Prostate gland (tissue), 2 donors: ENCODE measurements around the gene CKAP4. TPM values are rescaled to one million over a fixed set of nuclear protein-coding genes. Genes with fewer than 3 reads are reported as not detected.
A peak's percentile ranks its signal among the peaks of the same experiment; 100 is the strongest.

Source experiments
- DNase-seq: peaks from one replicate; pipeline ENCODE4 v3.0.0-alpha.2; 2019; ENCODE audit warnings: low spot score
- H3K27ac ChIP-seq, 2 donors: fragments of 200-600 bp; sonication (generic); 2 replicates each; pipeline ENCODE4 v1.5.1; 2017 to 2019
- H3K27me3 ChIP-seq: fragments of 200-600 bp; sonication (generic); replicated peaks from 2 replicates; pipeline ENCODE4 v1.5.1; 2019; ENCODE audit not compliant: insufficient read depth
- H3K36me3 ChIP-seq, 2 donors: fragments of 200-600 bp; sonication (generic); 1 replicate in 1 of 2; 2 replicates in 1 of 2; pipeline versions ENCODE4 v1.5.1 to v1.8.1; 2017 to 2019
- H3K4me1 ChIP-seq: fragments of 200-600 bp; sonication (generic); replicated peaks from 2 replicates; pipeline ENCODE4 v1.5.1; 2019
- H3K4me3 ChIP-seq, 2 donors: fragments of 200-600 bp; sonication (generic); 2 replicates each; pipeline ENCODE4 v1.5.1; 2017 to 2019
- H3K9me3 ChIP-seq: fragments of 200-600 bp; sonication (generic); 2 replicates; pipeline ENCODE4 v1.5.1; 2017
- POLR2A ChIP-seq: fragments of 450-650 bp; IDR thresholded peaks from one replicate; pipeline ENCODE4 v1.6.1; 2016; ENCODE audit warnings: antibody characterized with exemption, mild to moderate bottlenecking
- POLR2AphosphoS5 ChIP-seq: sonication (generic); formaldehyde crosslinking; IDR thresholded peaks from one replicate; pipeline ENCODE4 v1.6.1; 2017; ENCODE audit warnings: antibody characterized with exemption
- WGBS: methylation state at CpG from one replicate; pipeline ENCODE4 v1.1.5; 2018; 5-methylcytosine and 5-hydroxymethylcytosine counted together
- intact Hi-C: fragments of 100-400 bp; cut with DNase I; formaldehyde crosslinking; loops from one replicate; pipeline ENCODE4 v1.14.2; 2022
- total RNA-seq, 2 donors: library from RNA; depleted of rRNA; stranded (reverse); fragments of >200 nt; gene quantifications; one replicate each; pipeline ENCODE4 v1.1.0, GENCODE V29; 2016
- TF ChIP-seq, protein P1 (sequence below), 4 experiments: fragments of 200-600 bp in 2 of 4; fragments of 450-650 bp in 2 of 4; sonication (generic) in 2 of 4; IDR thresholded peaks; 1 replicate in 3 of 4; 2 replicates in 1 of 4; pipeline ENCODE4 v1.5.1; 2016 to 2019; ENCODE audit warnings: antibody characterized with exemption in 4 of 4, mild to moderate bottlenecking in 2 of 4, moderate library complexity in 2 of 4

CKAP4 gene
- total RNA-seq, 2 donors from 2014 or later: 56.1 to 91.7 TPM

GRCh38 chr12:106245767-106246166 lies 2.1 kb downstream of the CKAP4 start:
- H3K27me3 ChIP-seq: no peaks in the 10 kb centered on the region
- H3K36me3 ChIP-seq: no peaks in the 10 kb centered on the region
- 62% methylated on average over 12 of the region's 12 CpGs for WGBS
- H3K9me3 ChIP-seq: no peaks in the 10 kb centered on the region
- peak overlapping the region in 1 of 2 donors; percentile 93 for H3K4me3 ChIP-seq
- DNase-seq: peak; percentile 30
- peak overlapping the region; percentile 96 for H3K27ac ChIP-seq
- no peak for TF ChIP-seq POLR2A
- TF ChIP-seq POLR2AphosphoS5: no peak
- TF ChIP-seq, protein P1, sequence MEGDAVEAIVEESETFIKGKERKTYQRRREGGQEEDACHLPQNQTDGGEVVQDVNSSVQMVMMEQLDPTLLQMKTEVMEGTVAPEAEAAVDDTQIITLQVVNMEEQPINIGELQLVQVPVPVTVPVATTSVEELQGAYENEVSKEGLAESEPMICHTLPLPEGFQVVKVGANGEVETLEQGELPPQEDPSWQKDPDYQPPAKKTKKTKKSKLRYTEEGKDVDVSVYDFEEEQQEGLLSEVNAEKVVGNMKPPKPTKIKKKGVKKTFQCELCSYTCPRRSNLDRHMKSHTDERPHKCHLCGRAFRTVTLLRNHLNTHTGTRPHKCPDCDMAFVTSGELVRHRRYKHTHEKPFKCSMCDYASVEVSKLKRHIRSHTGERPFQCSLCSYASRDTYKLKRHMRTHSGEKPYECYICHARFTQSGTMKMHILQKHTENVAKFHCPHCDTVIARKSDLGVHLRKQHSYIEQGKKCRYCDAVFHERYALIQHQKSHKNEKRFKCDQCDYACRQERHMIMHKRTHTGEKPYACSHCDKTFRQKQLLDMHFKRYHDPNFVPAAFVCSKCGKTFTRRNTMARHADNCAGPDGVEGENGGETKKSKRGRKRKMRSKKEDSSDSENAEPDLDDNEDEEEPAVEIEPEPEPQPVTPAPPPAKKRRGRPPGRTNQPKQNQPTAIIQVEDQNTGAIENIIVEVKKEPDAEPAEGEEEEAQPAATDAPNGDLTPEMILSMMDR (IDR thresholded peaks at IDR 0.05): no peak
- peaks cover 8% of the 10 kb centered on the region for H3K4me1 ChIP-seq
- intact Hi-C loops: loop anchor here (1.0 kb wide), 1 partner anchor 56 kb away; no protein-coding TSS in a partner anchor

GRCh38 chr12:106243620-106244019 lies 4.2 kb downstream of the CKAP4 start:
- TF ChIP-seq, protein P1 (IDR thresholded peaks at IDR 0.05): no peak
- TF ChIP-seq POLR2AphosphoS5 (no peak), POLR2A (no peak)
- Histone ChIP-seq H3K9me3 (no peaks in the 10 kb centered on the region), H3K4me3 (no peak overlapping the region), H3K27ac (no peak overlapping the region), H3K4me1 (peaks cover 8% of the 10 kb centered on the region), H3K27me3 (no peaks in the 10 kb centered on the region), H3K36me3 (peaks cover 0 to 6% of the 10 kb centered on the region in 2 donors)
- no peak for DNase-seq
- intact Hi-C loops: no loop called here

- peaks cover 0 to 6% of the 10 kb centered on the region in 2 donors for H3K36me3 ChIP-seq
- intact Hi-C loops: no loop called here
- TF ChIP-seq, protein P1 (IDR thresholded peaks at IDR 0.05): no peak
- no peak for TF ChIP-seq POLR2AphosphoS5
- no peak for TF ChIP-seq POLR2A
These were observed 7.0 kb downstream of the CKAP4 start for GRCh38 chr12:106240821-106241220.

GRCh38 chr12:106239951-106240335 lies 7.9 kb downstream of the CKAP4 start:
- H3K36me3 ChIP-seq: peaks cover 0 to 6% of the 10 kb centered on the region in 2 donors
- no peaks in the 10 kb centered on the region for H3K9me3 ChIP-seq
- DNase-seq: no peak
- no peaks in the 10 kb centered on the region for H3K4me1 ChIP-seq
- 97% methylated on average over 12 of the region's 12 CpGs for WGBS
- no peaks in the 10 kb centered on the region for H3K27me3 ChIP-seq
- no peak overlapping the region for H3K27ac ChIP-seq
- no peak overlapping the region for H3K4me3 ChIP-seq
- intact Hi-C loops: no loop called here
- TF ChIP-seq, protein P1 (IDR thresholded peaks at IDR 0.05): no peak
- TF ChIP-seq POLR2AphosphoS5: no peak
- no peak for TF ChIP-seq POLR2A

More at GRCh38 chr12:106240821-106241220, 7.0 kb downstream of the CKAP4 start:
- Histone ChIP-seq H3K4me3 (no peak overlapping the region), H3K27me3 (no peaks in the 10 kb centered on the region), H3K27ac (no peak overlapping the region), H3K9me3 (no peaks in the 10 kb centered on the region), H3K4me1 (peaks cover 3% of the 10 kb centered on the region)
- DNase-seq: no peak

- intact Hi-C loops: no loop called here
- Histone ChIP-seq H3K27me3 (no peaks in the 10 kb centered on the region), H3K27ac (no peak overlapping the region), H3K4me3 (no peak overlapping the region), H3K4me1 (no peaks in the 10 kb centered on the region), H3K36me3 (peaks cover 0 to 6% of the 10 kb centered on the region in 2 donors), H3K9me3 (no peaks in the 10 kb centered on the region)
- DNase-seq: no peak
- WGBS: 94% methylated on average over 37 of the region's 37 CpGs
- TF ChIP-seq POLR2AphosphoS5: no peak
- TF ChIP-seq, protein P1 (IDR thresholded peaks at IDR 0.05): no peak
- no peak for TF ChIP-seq POLR2A
These were observed 8.4 kb downstream of the CKAP4 start for GRCh38 chr12:106239241-106239950.
